Fibroblast of the aortic adventitia (primary cell): ENCODE measurements around the gene DDX21. TPM values are rescaled to one million over a fixed set of nuclear protein-coding genes. Genes with fewer than 3 reads are reported as not detected.

Experiments used
- DNase-seq: peaks from one replicate; pipeline ENCODE4 v3.0.0-alpha.2; 2010; ENCODE audit warnings: low read depth
- H3K4me3 ChIP-seq: 2 replicates; pipeline ENCODE4 v1.5.1; 2011; ENCODE audit warnings: low read depth, mild to moderate bottlenecking, control low read depth, low read length, moderate library complexity
- total RNA-seq: library from RNA; depleted of rRNA; stranded (reverse); fragments of >200 nt; gene quantifications from 2 replicates; pipeline ENCODE4 v1.2.3, GENCODE V29; 2012; ENCODE audit warnings: low replicate concordance
- TF ChIP-seq, protein P1 (sequence below): IDR thresholded peaks from 2 replicates; pipeline ENCODE4 v1.5.1; 2011; ENCODE audit warnings: mild to moderate bottlenecking, low read length, control low read depth, inconsistent platforms; ENCODE audit not compliant: insufficient read depth

Gene DDX21
- total RNA-seq, 1 donor = 61.9 TPM

DNA sequence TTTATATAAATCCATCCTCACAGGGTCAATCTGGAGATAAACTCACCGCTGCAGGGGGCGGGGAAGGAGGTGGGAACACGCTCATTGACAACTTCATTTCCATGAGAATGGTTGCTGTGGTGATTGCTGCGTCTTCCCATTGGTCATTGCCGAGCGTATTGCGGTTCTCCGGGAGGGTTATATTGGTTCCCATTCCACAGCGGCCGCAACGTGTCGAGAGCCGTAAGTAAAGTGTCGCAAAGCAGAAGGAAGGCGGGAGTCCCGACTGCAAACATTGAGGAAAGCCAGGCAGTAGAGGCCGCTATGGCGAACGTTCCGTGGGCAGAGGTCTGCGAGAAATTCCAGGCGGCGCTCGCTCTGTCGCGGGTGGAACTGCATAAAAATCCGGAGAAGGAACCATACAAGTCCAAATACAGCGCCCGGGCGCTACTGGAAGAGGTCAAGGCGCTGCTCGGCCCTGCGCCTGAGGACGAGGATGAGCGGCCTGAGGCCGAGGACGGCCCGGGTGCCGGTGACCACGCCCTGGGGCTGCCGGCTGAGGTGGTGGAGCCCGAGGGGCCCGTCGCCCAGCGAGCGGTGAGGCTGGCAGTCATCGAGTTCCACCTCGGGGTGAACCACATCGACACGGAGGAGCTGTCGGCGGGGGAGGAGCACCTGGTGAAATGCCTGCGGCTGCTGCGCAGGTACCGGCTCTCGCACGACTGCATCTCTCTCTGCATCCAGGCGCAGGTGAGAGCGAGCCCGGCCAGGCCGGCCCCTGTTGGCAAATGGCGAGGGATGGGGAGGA, 32.8 kb downstream of the DDX21 start, which contains the start of gene KIFBP:
Gene KIFBP (plus strand): TSS at position 274 of the 787 bp plus-strand sequence. CDS start 30 bp downstream, at position 304.
- peak within 1 kb of the TSS; percentile 91 for H3K4me3 ChIP-seq
- peak; percentile 98 for DNase-seq
- TF ChIP-seq, protein P1, sequence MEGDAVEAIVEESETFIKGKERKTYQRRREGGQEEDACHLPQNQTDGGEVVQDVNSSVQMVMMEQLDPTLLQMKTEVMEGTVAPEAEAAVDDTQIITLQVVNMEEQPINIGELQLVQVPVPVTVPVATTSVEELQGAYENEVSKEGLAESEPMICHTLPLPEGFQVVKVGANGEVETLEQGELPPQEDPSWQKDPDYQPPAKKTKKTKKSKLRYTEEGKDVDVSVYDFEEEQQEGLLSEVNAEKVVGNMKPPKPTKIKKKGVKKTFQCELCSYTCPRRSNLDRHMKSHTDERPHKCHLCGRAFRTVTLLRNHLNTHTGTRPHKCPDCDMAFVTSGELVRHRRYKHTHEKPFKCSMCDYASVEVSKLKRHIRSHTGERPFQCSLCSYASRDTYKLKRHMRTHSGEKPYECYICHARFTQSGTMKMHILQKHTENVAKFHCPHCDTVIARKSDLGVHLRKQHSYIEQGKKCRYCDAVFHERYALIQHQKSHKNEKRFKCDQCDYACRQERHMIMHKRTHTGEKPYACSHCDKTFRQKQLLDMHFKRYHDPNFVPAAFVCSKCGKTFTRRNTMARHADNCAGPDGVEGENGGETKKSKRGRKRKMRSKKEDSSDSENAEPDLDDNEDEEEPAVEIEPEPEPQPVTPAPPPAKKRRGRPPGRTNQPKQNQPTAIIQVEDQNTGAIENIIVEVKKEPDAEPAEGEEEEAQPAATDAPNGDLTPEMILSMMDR = peak; percentile 64

DNA sequence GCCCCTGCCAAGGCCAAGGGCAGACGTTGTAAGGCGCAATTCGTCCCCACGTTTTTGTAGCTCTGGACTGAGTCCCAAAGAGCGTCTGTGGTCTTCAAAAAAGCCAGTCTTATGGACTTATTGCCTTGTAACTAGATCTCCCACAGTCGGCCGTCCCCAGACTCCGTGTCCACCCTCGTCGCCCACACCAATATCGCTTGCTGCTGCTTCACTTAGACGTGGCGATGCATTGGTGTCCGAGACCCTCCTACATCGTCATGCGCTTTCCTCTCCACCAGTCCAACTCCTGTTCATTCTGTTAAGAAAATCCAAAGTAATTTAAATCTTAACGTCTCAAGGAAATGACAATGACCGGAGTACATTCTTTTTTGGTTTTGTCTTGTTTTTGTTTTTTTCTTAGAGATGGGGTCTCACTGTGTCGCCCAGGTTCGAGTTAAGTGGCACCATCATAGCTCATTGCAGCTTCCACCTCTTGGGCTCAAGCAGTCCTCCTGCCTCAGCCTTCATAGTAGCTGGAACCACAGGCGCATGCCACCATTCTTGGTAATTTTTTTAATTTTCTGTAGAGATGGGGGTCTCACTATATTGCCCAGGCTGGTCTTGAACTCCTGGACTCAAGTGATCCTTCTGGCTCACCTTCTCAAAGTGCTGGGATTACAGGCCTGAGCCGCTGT, 33.5 kb downstream of the DDX21 start:
- H3K4me3 ChIP-seq = peak overlapping the region; percentile 91
- peak; percentile 29 for DNase-seq
- TF ChIP-seq, protein P1 = no peak

DNA sequence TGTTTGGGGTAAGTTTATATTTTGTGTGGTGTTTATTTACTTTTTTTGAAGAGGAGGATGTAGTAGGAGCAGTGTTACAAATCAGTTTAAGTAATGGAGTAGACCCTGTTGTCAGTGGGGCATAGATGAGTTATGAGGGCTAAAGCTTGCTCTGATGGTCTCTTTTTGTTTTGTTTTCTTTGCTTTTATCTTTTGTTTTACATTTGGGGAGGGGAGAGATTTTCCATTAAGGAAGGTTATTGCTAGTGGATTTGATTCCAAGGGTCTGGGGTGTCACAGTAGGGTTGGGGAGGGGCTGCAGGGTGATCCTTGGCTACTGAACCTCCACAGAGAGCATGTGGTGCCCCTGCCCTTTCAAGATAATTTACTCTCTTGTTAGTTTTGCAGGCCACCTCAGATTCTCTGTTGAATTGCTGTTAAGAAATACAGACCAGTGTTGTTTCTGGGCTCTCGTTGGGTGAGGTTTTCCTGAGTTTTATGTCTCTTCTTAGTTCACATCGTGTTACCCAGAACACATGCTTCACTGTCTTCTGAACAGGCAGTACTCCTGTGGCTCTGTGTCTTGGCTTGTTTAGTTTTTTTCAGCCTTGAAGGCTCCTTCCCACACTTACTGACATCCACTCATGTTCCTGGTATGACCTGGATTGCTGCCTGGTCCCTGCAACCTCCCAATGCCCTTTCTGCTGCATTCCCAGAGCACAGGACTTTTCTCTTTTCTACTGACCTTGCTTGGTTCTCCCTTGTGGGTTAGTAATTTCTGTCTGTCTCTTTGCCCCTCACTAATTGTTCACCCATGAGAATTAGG, 36.9 kb downstream of the DDX21 start:
- TF ChIP-seq, protein P1 = no peak
- no peak overlapping the region for H3K4me3 ChIP-seq
- DNase-seq = peak; percentile 94

DNA sequence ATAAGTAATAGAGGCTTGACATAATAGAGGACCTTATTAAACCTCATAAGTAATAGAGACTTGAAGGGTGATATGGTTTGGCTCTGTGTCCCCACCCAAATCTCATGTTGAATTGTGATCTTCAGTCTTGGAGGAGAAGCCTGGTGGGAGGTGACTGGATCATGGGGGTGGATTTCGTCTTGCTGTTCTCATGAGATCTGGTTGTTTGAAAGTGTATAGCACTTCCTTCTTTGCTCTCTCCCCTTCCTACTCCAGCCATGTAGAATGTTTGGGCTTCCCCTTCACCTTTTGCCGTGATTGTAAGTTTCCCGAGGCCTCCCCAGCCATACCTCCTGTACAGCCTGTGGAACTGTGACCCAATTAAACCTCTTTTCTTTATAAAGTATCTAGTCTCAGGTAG, 41.2 kb downstream of the DDX21 start:
- TF ChIP-seq, protein P1 = no peak
- DNase-seq = no peak
- no peak overlapping the region for H3K4me3 ChIP-seq

DNA sequence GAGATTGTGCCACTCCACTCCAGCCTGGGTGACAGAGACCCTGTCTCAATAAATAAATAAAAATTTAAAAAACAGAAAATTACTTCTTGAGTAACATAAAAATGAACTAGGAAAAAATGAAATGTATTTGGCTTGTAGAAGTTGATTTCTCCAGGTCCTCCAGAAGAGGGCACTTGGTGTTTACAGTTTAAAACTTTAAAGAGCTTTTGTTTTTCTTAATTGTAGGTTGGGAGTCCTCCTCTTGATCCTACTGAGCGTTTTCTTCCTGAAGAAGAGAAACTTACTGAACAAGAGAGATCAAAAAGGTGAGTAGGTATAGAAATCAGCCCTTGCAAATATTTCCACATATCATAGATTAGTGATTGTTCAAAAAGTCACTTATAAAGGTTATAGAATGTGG, 48.9 kb downstream of the DDX21 start:
- peak; percentile 84 for DNase-seq
- TF ChIP-seq, protein P1 = peak; percentile 62
- H3K4me3 ChIP-seq = no peak overlapping the region

DNA sequence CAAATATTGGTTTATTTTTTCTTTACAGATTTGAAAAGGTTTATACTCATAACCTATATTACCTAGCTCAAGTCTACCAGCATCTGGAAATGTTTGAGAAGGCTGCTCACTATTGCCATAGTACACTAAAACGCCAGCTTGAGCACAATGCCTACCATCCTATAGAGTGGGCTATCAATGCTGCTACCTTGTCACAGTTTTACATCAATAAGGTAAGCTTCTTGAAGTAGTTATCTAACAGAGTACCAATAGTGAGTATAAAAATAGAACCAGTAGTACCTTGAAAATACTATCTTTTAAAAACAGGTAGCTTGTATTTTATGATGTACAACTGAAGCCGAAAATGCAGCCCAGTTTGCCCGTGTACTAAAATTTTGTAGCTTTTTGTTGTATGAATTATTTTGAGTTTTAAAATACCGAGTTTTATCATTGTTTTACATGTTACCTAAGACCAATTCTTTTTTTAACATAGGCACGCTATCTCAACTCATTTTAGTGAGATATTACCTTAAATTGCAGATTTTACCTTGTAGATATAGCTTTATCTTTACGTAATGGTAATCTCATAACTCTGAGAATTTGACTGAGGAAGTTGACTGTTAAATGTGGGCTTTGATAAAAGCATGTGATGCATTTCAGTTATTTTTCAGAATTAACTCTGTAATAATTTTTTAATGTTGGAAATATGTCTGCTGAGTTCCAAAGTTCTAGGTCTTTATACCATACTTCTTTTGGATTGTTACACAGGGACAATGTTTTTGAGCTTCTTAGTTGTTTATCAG, 49.9 kb downstream of the DDX21 start:
- H3K4me3 ChIP-seq = no peak overlapping the region
- TF ChIP-seq, protein P1 = no peak
- DNase-seq = no peak
